ENCODE results near the gene AMZ2. TPM values are rescaled to one million over a fixed set of nuclear protein-coding genes. Genes with fewer than 3 reads are reported as not detected.
A peak's percentile ranks its signal among the peaks of the same experiment; 100 is the strongest.
"Not testable (repeated sequence)": the region's sequence is repeated elsewhere in the genome, so short reads cannot be mapped to it uniquely, and the experiment has no call there.

The AMZ2 gene
- total RNA-seq, 1 donor from 2014 or later = 60.5 TPM

- not testable (repeated sequence) for ATAC-seq
These were observed 5.6 kb downstream of the AMZ2 start for GRCh38 chr17:68253426-68253825.

DNA sequence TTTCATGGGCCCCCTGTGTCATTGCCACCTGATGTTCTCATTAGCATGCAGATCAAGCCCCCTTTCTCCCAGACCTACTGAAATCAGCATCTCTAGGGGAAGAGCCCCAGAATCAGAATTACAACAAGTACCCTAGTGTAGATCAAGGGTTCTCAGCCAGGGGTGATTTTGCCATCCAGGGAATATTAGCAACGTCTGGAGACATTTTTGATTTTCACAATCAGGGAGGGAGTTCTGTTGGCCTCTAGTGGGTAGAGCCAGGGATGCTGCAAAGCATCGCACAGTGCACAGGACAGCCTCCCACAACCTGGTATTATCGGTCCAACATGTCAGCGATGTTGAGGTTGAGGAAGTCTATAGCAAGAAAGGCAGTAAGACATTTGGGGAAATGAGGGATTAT is 7.3 kb downstream of the AMZ2 start:
- ATAC-seq = no peak

GRCh38 chr17:68255731-68256538 is 8.1 kb downstream of the AMZ2 start:
- no peak for ATAC-seq

- not testable (repeated sequence) for ATAC-seq
These were observed 8.9 kb downstream of the AMZ2 start for GRCh38 chr17:68256701-68257100.

GRCh38 chr17:68257934-68258333 is 10.1 kb downstream of the AMZ2 start:
- no peak for ATAC-seq

DNA sequence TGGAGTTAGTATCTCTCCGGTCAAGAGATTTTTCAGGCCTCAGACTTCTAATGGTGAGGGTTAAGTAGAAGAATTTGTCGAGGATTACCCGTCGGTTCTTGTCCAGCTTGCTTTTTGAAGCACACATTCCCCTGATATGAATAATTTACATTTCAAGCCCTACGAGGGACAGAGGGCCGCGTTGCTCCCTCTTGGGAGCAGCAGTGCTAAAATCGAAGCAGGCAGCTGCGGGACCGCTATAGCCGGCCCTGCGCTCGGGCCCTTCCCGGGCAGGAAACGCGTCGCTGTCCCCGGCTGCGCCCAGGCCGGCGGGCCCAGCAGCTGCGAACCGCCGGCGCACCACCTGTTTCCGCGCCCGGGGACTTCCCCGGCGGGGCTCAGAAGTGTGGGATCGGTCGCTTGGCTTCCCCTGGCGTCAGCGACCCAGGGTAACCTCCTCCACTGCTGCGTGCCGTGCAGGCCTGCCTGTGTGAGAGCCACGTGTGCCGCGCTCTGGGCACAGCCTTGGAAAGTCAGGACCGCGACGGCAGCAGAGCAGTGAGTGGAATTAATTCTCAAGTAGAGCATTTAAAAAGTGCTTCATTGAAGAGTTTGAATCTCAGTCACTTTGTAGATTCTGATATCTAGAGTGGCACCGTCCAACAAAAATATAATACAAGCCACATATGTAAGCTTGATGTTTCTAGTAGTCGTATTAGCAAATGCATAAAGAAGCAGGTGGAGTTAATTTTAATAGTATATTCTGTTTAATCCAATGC is 11.2 kb downstream of the AMZ2 start:
- ATAC-seq = peak; percentile 92

DNA sequence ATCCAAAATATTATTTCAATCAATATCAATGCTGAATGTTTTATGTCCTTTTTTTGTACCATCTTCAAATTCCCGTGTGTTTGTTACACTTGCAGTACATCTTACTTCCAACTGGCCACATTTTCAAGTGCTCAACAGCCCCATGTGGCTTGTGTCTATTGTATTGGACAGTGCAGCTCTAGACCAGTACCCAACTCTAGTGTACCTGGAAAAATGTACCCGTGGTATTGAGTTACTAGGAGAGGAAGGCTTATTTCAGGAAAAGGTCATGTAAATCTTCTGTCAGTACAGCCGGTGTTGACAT is 11.8 kb downstream of the AMZ2 start:
- not testable (repeated sequence) for ATAC-seq

- no peak for ATAC-seq
These were observed 12.4 kb downstream of the AMZ2 start for GRCh38 chr17:68260051-68260762.

DNA sequence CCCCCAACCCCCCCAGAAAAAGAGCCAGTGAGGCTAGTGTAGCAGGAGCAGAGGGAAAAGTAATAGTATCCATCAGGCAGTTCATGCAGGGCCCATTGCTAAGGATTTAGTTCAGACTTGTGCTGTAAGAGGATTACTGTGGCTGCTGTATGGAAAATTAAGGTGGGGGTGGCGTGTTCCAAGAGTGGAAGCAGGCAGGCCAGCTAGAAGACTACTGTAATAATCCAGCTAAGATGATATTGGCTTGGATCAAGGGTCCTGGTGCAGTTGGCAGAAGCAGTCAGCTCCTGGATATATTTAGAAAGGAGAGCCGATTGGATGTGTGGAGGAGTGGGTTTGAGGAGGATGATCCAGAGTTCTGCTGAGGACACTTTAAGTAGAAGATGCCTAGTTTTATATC is 14.6 kb downstream of the AMZ2 start:
- ATAC-seq = not testable (repeated sequence)

- ATAC-seq = peak; percentile 77
These were observed 15.3 kb downstream of the AMZ2 start for GRCh38 chr17:68263101-68263681.

DNA sequence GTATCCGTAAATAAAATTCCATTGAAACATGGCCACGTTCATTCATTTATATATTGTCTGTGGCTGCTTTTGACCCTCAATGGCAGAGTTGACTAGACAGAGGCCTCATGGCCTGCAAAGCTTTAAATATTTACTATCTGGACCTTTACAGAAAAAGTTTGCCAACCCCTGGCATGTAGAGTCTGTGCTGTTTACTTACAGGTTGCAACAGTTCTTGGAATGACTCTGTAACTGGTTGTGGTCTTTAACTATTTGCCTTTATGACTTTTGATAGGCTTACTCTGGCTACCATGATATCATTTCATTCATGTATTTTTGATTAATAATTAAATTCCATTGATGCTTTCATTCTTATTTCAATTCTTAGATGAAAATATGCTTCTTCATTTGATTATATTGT is 18.0 kb downstream of the AMZ2 start:
- not testable (repeated sequence) for ATAC-seq

DNA sequence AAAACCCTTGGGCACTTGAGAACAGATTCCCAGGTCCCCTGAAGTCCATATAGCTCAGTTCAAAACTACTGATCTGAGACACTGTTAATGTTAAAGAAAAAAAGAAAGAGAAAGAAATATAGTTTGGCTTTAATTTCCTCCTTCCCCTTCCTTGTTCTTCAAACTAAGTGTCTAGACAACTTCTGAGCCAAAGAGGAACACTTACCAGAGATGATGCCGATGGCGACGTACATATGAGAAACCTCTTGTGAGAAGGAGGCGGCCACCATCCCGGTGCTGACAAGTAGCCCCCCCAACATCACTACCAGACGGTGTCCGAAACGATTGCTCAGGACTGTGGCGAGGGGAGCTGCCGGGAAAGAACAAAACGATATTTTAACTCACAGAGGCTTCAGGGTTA is 25.9 kb downstream of the AMZ2 start:
- no peak for ATAC-seq

- ATAC-seq = not testable (repeated sequence)
These were observed 28.5 kb downstream of the AMZ2 start for GRCh38 chr17:68276339-68276738.

DNA sequence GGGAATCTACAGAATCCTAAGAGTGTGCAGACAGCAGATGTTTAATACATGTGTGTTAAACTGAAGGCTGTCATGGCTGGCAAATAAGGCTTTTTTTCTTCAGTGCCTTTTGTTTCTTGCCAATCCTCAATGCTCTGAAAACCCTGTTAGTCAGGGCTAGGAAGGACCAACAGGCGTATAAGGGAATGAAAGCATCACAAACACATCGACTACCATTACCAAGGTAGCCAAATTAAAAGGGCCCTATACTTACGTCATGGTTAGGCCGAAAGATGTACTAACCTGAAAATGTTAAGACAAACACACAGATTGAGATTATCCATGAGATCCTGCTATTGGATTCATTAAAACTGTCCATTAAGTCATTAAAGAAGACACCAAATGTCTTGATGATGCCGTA is 30.0 kb downstream of the AMZ2 start:
- no peak for ATAC-seq

DNA sequence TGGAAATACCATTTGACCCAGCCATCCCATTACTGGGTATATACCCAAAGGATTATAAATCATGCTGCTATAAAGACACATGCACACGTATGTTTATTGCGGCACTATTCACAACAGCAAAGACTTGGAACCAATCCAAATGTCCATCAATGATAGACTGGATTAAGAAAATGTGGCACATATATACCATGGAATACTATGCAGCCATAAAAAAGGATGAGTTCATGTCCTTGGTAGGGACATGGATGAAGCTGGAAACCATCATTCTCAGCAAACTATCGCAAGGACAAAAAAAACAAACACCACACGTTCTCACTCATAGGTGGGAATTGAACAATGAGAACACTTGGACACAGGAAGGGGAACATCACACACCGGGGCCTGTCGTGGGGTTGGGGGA is 34.1 kb downstream of the AMZ2 start:
- not testable (repeated sequence) for ATAC-seq

- ATAC-seq = no peak
These were observed 40.5 kb downstream of the AMZ2 start for GRCh38 chr17:68288375-68288774.

- no peak for ATAC-seq
These were observed 41.0 kb downstream of the AMZ2 start for GRCh38 chr17:68288804-68289203.

DNA sequence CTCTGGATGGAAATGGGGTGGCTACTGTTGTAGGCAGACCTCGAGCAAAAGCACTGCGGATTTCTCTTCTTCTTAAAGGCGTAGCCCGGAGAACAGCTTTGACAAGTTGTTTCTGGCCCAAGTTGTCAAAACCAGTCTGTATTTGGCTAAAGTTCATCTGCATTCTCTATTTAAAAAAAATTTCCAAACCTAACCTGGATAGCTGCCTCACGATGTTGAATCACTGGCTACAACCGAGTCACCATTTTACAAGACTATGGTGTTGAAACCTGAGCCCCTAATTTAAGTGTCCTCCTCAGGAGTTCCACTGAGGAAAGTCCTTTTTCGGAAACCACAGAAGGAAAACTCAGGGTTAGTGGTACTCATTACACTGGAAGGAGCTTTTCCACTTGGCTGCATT is 41.6 kb downstream of the AMZ2 start:
- ATAC-seq = peak; percentile 35

GRCh38 chr17:68289936-68290267 is 42.1 kb downstream of the AMZ2 start:
- ATAC-seq = no peak

DNA sequence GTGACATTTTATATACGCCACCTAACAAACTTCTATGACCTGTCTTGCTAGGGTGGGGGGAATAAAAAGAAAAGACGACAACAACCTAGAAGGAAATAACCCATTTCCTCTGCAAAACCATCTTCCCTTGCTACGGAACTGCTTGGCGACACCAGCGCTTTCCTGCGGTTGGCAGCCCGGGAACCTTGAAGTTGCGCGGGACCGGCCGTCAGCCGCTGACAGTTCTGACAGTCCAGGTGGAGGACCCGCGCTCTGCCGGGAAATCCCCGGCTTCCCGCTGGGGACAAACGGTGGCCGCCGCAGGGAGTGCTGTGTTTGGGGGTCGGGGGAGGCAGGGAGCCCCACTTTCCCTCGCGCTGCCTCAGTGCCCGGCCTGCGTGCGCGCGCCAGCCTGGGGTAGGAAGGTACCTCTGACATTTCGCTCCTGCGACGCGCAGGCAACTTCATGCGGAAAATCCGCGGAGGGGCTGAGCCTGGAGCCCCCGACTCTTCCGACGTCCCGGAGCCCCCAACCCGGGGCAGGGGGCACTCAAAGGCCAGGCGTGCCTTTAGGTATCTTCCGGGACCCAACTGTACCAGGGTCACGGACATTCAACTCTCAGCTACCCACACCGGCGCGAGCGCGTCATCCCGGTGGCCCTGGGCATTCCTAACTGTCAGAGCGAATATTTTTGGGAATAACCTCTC is 42.6 kb downstream of the AMZ2 start:
- no peak for ATAC-seq

DNA sequence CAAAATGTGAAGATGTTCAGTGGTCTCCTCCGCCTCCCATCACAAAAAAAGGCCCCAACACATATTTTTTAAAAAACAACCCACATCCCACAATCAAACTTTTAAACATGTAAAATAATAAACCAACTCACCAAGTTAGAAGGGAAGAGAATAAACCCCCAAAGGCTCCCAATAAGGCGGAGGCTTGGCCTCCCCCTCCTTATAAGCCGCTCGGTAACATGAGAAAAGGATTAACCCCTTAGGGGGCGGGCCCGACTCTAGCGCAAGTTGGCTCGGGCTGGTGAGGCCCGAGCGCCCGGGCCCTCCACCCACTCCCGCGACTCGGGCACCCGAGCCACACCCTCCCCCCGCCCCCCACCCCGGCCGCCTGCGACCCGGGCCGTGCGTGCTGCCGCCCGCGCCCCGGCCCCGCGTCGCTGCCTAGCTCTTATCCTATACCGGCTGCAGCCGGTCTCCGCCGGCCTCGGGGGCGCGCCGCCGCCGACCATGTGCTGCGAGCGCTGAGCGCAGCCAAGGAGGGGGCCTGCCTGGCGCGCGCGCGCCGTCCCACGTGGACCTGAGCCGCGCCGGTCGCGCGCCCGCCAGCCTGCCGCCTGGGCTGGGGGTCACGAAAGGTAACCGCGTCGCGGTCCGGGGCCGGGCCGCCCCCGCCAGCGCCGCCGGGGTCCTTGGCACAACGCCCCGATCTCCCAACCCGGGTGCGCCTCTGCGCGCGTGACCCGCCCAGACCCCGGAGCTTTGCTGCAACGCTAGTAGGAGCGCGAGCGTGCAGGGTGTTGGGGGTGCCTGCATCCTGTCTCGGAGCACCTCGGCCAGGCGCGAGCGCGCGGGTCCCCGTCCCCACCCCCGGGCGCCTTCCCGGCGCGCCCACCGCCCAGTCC is 43.4 kb downstream of the AMZ2 start, which contains the start of the genes ARSG and SLC16A6:
ARSG (plus strand) TSS at position 541 of the 881 bp plus-strand sequence. CDS start 15,999 bp downstream, outside the sequence.
SLC16A6 (minus strand) TSS at position 173 of the 881 bp plus-strand sequence. CDS start 12,807 bp downstream, outside the sequence.
- peak; percentile 78 for ATAC-seq

Measured in esophagus mucosa (tissue), 1 donor.